Keratinocyte (primary cell): ENCODE data around the gene MED29. TPM values are rescaled to one million over a fixed set of nuclear protein-coding genes. Genes with fewer than 3 reads are reported as not detected.

ENCODE experiments used
- DNase-seq: peaks from one replicate; pipeline ENCODE4 v3.0.0-alpha.2; 2011; ENCODE audit warnings: low read depth, missing footprints, low spot score
- FAIRE-seq: peaks from 2 replicates; lab custom pipeline; 2011; peaks lifted over from hg19 to GRCh38; lab: Jason Lieb, UNC
- H2AFZ ChIP-seq: 2 replicates; pipeline ENCODE4 v1.6.0; 2012; ENCODE audit warnings: low read length, control low read depth, inconsistent platforms; ENCODE audit not compliant: control insufficient read depth
- H3K27ac ChIP-seq: 2 replicates; pipeline ENCODE4 v1.5.1; 2011; ENCODE audit warnings: low read length; ENCODE audit not compliant: control insufficient read depth, insufficient read depth
- H3K27me3 ChIP-seq: 3 replicates; pipeline ENCODE4 v1.6.0; 2011; ENCODE audit warnings: low read length; ENCODE audit not compliant: control insufficient read depth, insufficient read depth; ENCODE audit errors: extremely low read depth
- H3K36me3 ChIP-seq, 2 experiments: 2 replicates in 1 of 2; 3 replicates in 1 of 2; pipeline ENCODE4 v1.5.1; 2011; ENCODE audit warnings: low read length in 2 of 2, mild to moderate bottlenecking in 1 of 2; ENCODE audit not compliant: control insufficient read depth in 2 of 2, insufficient read depth in 2 of 2; ENCODE audit errors: extremely low read depth in 1 of 2
- H3K4me1 ChIP-seq: 3 replicates; pipeline ENCODE4 v1.5.1; 2011; ENCODE audit warnings: low read length; ENCODE audit not compliant: control insufficient read depth, insufficient read depth; ENCODE audit errors: extremely low read depth
- H3K4me2 ChIP-seq: 3 replicates; pipeline ENCODE4 v1.6.0; 2011; ENCODE audit warnings: low read depth, low read length; ENCODE audit not compliant: control insufficient read depth, insufficient read depth; ENCODE audit errors: extremely low read depth
- H3K4me3 ChIP-seq, 3 experiments: fragments of 200-600 bp in 1 of 3; sonication (generic) in 1 of 3; 2 replicates in 2 of 3; 3 replicates in 1 of 3; pipeline ENCODE4 v1.5.1; 2011 to 2016; ENCODE audit warnings: low read length in 3 of 3, mild to moderate bottlenecking in 3 of 3, control low read depth in 2 of 3, inconsistent platforms in 1 of 3, low read depth in 1 of 3, mixed read lengths in 1 of 3, mixed run types in 1 of 3, moderate library complexity in 1 of 3; ENCODE audit not compliant: control insufficient read depth in 2 of 3, insufficient read depth in 2 of 3; ENCODE audit errors: extremely low read depth in 1 of 3
- H3K79me2 ChIP-seq: 2 replicates; pipeline ENCODE4 v1.6.0; 2012; ENCODE audit warnings: low read length; ENCODE audit not compliant: control insufficient read depth, insufficient read depth
- H3K9ac ChIP-seq: 3 replicates; pipeline ENCODE4 v1.6.0; 2011; ENCODE audit warnings: low read length; ENCODE audit not compliant: control insufficient read depth, insufficient read depth; ENCODE audit errors: extremely low read depth
- H3K9me1 ChIP-seq: 3 replicates; pipeline ENCODE4 v1.6.0; 2011; ENCODE audit warnings: low read length; ENCODE audit not compliant: control insufficient read depth, insufficient read depth; ENCODE audit errors: extremely low read depth
- H3K9me3 ChIP-seq: 2 replicates; pipeline ENCODE4 v1.5.1; 2012; ENCODE audit warnings: low read depth, low read length; ENCODE audit not compliant: control insufficient read depth
- H4K20me1 ChIP-seq: 3 replicates; pipeline ENCODE4 v1.6.0; 2011; ENCODE audit warnings: low read length; ENCODE audit not compliant: control insufficient read depth, insufficient read depth; ENCODE audit errors: extremely low read depth
- EZH2 ChIP-seq: IDR thresholded peaks from one replicate; pipeline ENCODE4 v1.6.1; 2012; ENCODE audit warnings: inconsistent platforms, mild to moderate bottlenecking, low read length, moderate library complexity
- dilution Hi-C: fragments of 300-500 bp; cut with MboI; formaldehyde crosslinking; loops from one replicate; pipeline ENCODE4 v1.7.0; 2020; ENCODE audit warnings: low sequenced_read_pairs; ENCODE audit not compliant: extremely low pct_ligation_motif_present
- polyA plus RNA-seq, 5 experiments: library from polyadenylated mRNA; depleted of rRNA in 3 of 5; stranded (reverse) in 3 of 5; stranded (forward) in 1 of 5; unstranded in 1 of 5; fragments of >200 nt; gene quantifications; 1 replicate in 1 of 5; 2 replicates in 3 of 5; 3 replicates in 1 of 5; pipeline versions ENCODE4 v1.2.1 to v1.2.3, GENCODE V29; 2011 to 2012; ENCODE audit warnings: missing spikeins in 2 of 5, low read depth in 1 of 5, low replicate concordance in 1 of 5
- TF ChIP-seq, protein P1 (sequence below), 3 experiments: IDR thresholded peaks in 1 of 3; conservative IDR thresholded peaks in 1 of 3; optimal IDR thresholded peaks in 1 of 3; 2 replicates in 2 of 3; 3 replicates in 1 of 3; pipeline versions ENCODE3 to v1.5.1; 2011; ENCODE audit warnings: low read length in 3 of 3, mild to moderate bottlenecking in 3 of 3, moderate library complexity in 2 of 3, control low read depth in 1 of 3, inconsistent platforms in 1 of 3; ENCODE audit not compliant: insufficient read depth in 2 of 3; ENCODE audit errors: extremely low read depth in 1 of 3

The MED29 gene
- polyA plus RNA-seq, 1 donor (not counting 4 experiments of a cell fraction or from before 2014, with no cell fraction given) = 14.7 TPM

DNA sequence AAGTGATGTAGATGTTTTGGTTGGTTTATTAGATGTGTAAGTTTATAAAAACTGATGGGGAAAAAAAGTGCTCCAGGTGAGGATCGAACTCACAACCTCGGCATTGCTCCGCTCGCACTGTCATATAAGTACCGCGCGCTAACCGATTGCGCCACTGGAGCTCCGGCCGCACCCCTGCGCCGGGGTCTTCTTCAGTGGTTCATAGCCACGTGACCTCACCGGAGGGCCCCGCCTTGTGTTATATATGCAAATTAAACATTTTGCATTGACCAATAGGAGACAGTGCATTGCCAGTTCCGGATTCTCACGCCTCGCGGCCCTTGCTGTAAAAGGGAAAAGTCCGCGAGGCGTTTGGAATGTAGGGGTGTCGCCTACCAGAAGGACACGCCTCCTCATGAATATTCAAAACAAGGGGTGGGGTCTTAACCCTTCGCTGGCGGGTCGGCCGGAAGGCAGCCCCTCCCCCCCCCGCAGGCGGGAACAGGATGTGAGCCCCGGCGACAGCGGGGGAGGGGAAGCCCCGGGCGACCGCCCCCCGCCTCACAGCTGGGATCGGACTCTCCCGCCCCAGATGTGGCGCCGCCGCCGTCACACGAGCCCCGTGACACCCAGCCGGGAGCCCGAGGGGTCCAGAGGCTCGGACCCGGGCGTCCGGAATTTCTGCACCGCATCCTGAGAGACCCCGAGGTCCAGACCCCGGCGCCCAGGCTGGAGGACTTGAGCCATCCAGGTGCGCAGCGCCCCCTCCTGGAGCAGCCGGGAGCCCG, 21.1 kb downstream of the MED29 start, which contains the start of gene PLEKHG2:
PLEKHG2 (plus strand) TSS at position 570 of the 767 bp plus-strand sequence. CDS start 1,418 bp downstream, outside the sequence.
- Histone ChIP-seq H3K27ac (peak within 1 kb of the TSS; percentile 88), H2AFZ (peak within 1 kb of the TSS; percentile 56), H3K4me3 (peak within 1 kb of the TSS; percentile 67 to 88 (median 68)), H3K79me2 (peaks cover 18% of the 10 kb centered on the region), H3K9me1 (no peaks in the 10 kb centered on the region), H3K4me2 (peak within 1 kb of the TSS; percentile 83), H3K27me3 (no peaks in the 10 kb centered on the region), H3K4me1 (peaks cover 20% of the 10 kb centered on the region), H4K20me1 (no peaks in the 10 kb centered on the region), H3K9me3 (no peaks in the 10 kb centered on the region), H3K36me3 (peaks cover 8 to 18% of the 10 kb centered on the region in 2 experiments), H3K9ac (peak within 1 kb of the TSS; percentile 93)
- dilution Hi-C loops = no loop called here
- FAIRE-seq = peak; percentile 69
- peak; percentile 99 for DNase-seq
- no peak for TF ChIP-seq EZH2
- TF ChIP-seq, protein P1, sequence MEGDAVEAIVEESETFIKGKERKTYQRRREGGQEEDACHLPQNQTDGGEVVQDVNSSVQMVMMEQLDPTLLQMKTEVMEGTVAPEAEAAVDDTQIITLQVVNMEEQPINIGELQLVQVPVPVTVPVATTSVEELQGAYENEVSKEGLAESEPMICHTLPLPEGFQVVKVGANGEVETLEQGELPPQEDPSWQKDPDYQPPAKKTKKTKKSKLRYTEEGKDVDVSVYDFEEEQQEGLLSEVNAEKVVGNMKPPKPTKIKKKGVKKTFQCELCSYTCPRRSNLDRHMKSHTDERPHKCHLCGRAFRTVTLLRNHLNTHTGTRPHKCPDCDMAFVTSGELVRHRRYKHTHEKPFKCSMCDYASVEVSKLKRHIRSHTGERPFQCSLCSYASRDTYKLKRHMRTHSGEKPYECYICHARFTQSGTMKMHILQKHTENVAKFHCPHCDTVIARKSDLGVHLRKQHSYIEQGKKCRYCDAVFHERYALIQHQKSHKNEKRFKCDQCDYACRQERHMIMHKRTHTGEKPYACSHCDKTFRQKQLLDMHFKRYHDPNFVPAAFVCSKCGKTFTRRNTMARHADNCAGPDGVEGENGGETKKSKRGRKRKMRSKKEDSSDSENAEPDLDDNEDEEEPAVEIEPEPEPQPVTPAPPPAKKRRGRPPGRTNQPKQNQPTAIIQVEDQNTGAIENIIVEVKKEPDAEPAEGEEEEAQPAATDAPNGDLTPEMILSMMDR (optimal IDR thresholded peaks at IDR 0.05 in 1 of 3, IDR thresholded peaks at IDR 0.05 in 1 of 3, conservative IDR thresholded peaks at IDR 0.05 in 1 of 3; ENCODE audit: extremely low read depth in 1 of 3, insufficient read depth in 2 of 3, low read length in 3 of 3) = peak; percentile 59 to 95 (median 74)

DNA sequence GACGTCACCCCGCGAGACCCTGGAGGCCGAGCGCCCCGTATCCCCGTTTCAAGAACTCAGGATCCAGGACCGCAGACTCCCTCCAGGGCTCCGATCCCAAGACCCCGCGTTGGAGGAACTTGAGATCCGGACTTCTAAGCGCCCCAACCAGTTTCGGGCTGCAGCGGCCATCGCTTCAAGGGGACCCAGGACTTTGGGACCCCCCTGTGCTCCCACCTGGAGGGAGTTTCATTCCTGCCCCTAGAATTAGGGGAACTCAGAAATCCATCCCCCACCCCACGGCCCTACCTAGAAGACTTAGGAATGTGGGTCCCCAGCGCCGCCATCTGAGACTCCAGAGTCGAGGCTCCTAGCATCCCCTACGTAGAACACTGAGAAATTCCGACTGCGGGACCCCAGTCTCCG, 21.7 kb downstream of the MED29 start:
- Histone ChIP-seq H3K27me3 (no peaks in the 10 kb centered on the region), H3K4me1 (peaks cover 20% of the 10 kb centered on the region), H3K4me3 (peak overlapping the region; percentile 67 to 88 (median 68)), H3K27ac (peak overlapping the region; percentile 44), H4K20me1 (no peaks in the 10 kb centered on the region), H3K79me2 (peaks cover 12% of the 10 kb centered on the region), H3K9ac (peak overlapping the region; percentile 78), H3K9me3 (no peaks in the 10 kb centered on the region), H3K9me1 (no peaks in the 10 kb centered on the region), H3K36me3 (peaks cover 7 to 15% of the 10 kb centered on the region in 2 experiments), H2AFZ (peak overlapping the region; percentile 34), H3K4me2 (peak overlapping the region; percentile 61)
- FAIRE-seq (no peak), DNase-seq (no peak)
- no peak for TF ChIP-seq EZH2
- TF ChIP-seq, protein P1 (optimal IDR thresholded peaks at IDR 0.05 in 1 of 3, IDR thresholded peaks at IDR 0.05 in 1 of 3, conservative IDR thresholded peaks at IDR 0.05 in 1 of 3; ENCODE audit: extremely low read depth in 1 of 3, insufficient read depth in 2 of 3, low read length in 3 of 3) = no peak
- dilution Hi-C loops = no loop called here
